Dedifferentiated amniotic fluid mesenchymal stem cell (primary cell): ENCODE results near the gene GPI.

ENCODE experiments used
- DNase-seq: peaks from one replicate; pipeline ENCODE4 v3.0.0-alpha.2; 2016; ENCODE audit errors: extremely low spot score

The GPI gene

GRCh38 chr19:34341935-34342680 is 22.9 kb upstream of the GPI start:
- DNase-seq, result no peak

GRCh38 chr19:34343751-34344150 is 21.2 kb upstream of the GPI start:
- DNase-seq, result no peak

GRCh38 chr19:34345947-34346351 is 19.0 kb upstream of the GPI start:
- peak; percentile 58 for DNase-seq

- no peak for DNase-seq
Observed at GRCh38 chr19:34347561-34348165, 17.3 kb upstream of the GPI start.

GRCh38 chr19:34348899-34349487 is 16.0 kb upstream of the GPI start:
- no peak for DNase-seq

GRCh38 chr19:34350161-34350561 is 14.8 kb upstream of the GPI start:
- no peak for DNase-seq

GRCh38 chr19:34351382-34351826 is 13.6 kb upstream of the GPI start:
- DNase-seq, result no peak

- no peak for DNase-seq
Observed at GRCh38 chr19:34353546-34353945, 11.4 kb upstream of the GPI start.

- no peak for DNase-seq
Observed at GRCh38 chr19:34355201-34355600, 9.8 kb upstream of the GPI start.

- DNase-seq, result no peak
Observed at GRCh38 chr19:34356875-34357274, 8.1 kb upstream of the GPI start.

- no peak for DNase-seq
Observed at GRCh38 chr19:34357431-34357830, 7.6 kb upstream of the GPI start.

GRCh38 chr19:34359140-34359953 is 5.6 kb upstream of the GPI start:
- DNase-seq, result peak; percentile 84

GRCh38 chr19:34359954-34360315 is 5.1 kb upstream of the GPI start:
- DNase-seq, result no peak

- no peak for DNase-seq
Observed at GRCh38 chr19:34360354-34360909, 4.6 kb upstream of the GPI start.

GRCh38 chr19:34362679-34363069 is 2.3 kb upstream of the GPI start:
- DNase-seq, result no peak

GRCh38 chr19:34363094-34363493 is 1.9 kb upstream of the GPI start:
- DNase-seq, result no peak

GRCh38 chr19:34363930-34364329 is 1.1 kb upstream of the GPI start:
- DNase-seq, result no peak

- DNase-seq, result no peak
Observed at GRCh38 chr19:34364462-34364829, 550 bp upstream of the GPI start.

- no peak for DNase-seq
Observed at GRCh38 chr19:34365463-34366401, 736 bp downstream of the GPI start.

GRCh38 chr19:34366738-34367623 is 2.0 kb downstream of the GPI start:
- DNase-seq, result peak; percentile 66
